Measurements from ENCODE around the gene LHCGR.
"Not testable (repeated sequence)": the region's sequence is repeated elsewhere in the genome, so short reads cannot be mapped to it uniquely, and the experiment has no call there.

The LHCGR gene

GRCh38 chr2:48707466-48707865 lies 48.1 kb downstream of the LHCGR start:
- DNase-seq = peak; percentile 81

GRCh38 chr2:48703621-48704020 lies 51.9 kb downstream of the LHCGR start:
- DNase-seq = not testable (repeated sequence)

- no peak for DNase-seq
Observed at GRCh38 chr2:48699348-48699930, 56.1 kb downstream of the LHCGR start.

GRCh38 chr2:48696881-48697280 lies 58.6 kb downstream of the LHCGR start:
- DNase-seq = no peak

GRCh38 chr2:48695991-48696390 lies 59.5 kb downstream of the LHCGR start:
- DNase-seq = no peak

GRCh38 chr2:48694149-48694548 lies 61.4 kb downstream of the LHCGR start:
- no peak for DNase-seq

- no peak for DNase-seq
Observed at GRCh38 chr2:48693645-48694044, 61.9 kb downstream of the LHCGR start.

GRCh38 chr2:48693066-48693465 lies 62.5 kb downstream of the LHCGR start:
- DNase-seq = no peak

- DNase-seq = no peak
Observed at GRCh38 chr2:48691935-48692691, 63.4 kb downstream of the LHCGR start.

GRCh38 chr2:48685126-48685525 lies 70.4 kb downstream of the LHCGR start:
- DNase-seq = no peak

- no peak for DNase-seq
Observed at GRCh38 chr2:48677450-48677849, 78.1 kb downstream of the LHCGR start.

- no peak for DNase-seq
Observed at GRCh38 chr2:48674933-48675332, 80.6 kb downstream of the LHCGR start.

- no peak for DNase-seq
Observed at GRCh38 chr2:48673581-48673980, 81.9 kb downstream of the LHCGR start.

GRCh38 chr2:48668992-48669391 lies 86.5 kb downstream of the LHCGR start:
- DNase-seq = no peak

- peak; percentile 79 for DNase-seq
Observed at GRCh38 chr2:48651158-48651790, 104.2 kb downstream of the LHCGR start.

- no peak for DNase-seq
Observed at GRCh38 chr2:48638261-48638660, 117.3 kb downstream of the LHCGR start.
